SK-N-SH (cell line): ENCODE measurements around the gene MAPKAPK3. TPM values are rescaled to one million over a fixed set of nuclear protein-coding genes. Genes with fewer than 3 reads are reported as not detected.
A peak's percentile ranks its signal among the peaks of the same experiment; 100 is the strongest.

ENCODE experiments used
- CTCF ChIA-PET: fragments of 300-600, 350-600 bp; formaldehyde crosslinking; extraction: SDS; loops from one replicate; lab custom pipeline; 2021; lab: Yijun Ruan, JAX
- POLR2A ChIA-PET: fragments of 350-600 bp; sonication (Branson Sonifier 250); formaldehyde crosslinking; extraction: SDS; loops from one replicate; lab custom pipeline; 2020; ENCODE audit warnings: antibody characterized with exemption, inconsistent platforms; lab: Yijun Ruan, JAX
- DNase-seq: peaks from one replicate; pipeline ENCODE4 v3.0.0; 2012
- H2AFZ ChIP-seq: fragments of 200-600 bp; sonication (generic); 2 replicates; pipeline ENCODE4 v1.8.1; 2016; ENCODE audit warnings: antibody characterized with exemption, mild to moderate bottlenecking, low read depth
- H3F3A ChIP-seq: fragments of 200-600 bp; sonication (generic); replicated peaks from 2 replicates; pipeline ENCODE3; 2016; ENCODE audit warnings: antibody characterized with exemption, mild to moderate bottlenecking; ENCODE audit not compliant: insufficient read depth
- H3K27ac ChIP-seq, 2 experiments: fragments of 200-500 bp in 1 of 2; fragments of 200-600 bp in 1 of 2; sonication (Bioruptor generic) in 1 of 2; sonication (generic), shearing (Covaris generic) in 1 of 2; 2 replicates each; pipeline versions ENCODE4 v1.5.1 to v1.6.1; 2014 to 2016; ENCODE audit warnings: low read depth in 2 of 2, inconsistent platforms in 1 of 2, low read length in 1 of 2, mild to moderate bottlenecking in 1 of 2, mixed read lengths in 1 of 2
- H3K27me3 ChIP-seq: fragments of 200-600 bp; sonication (generic), shearing (Covaris generic); 2 replicates; pipeline ENCODE4 v1.6.1; 2016; ENCODE audit warnings: mixed run types; ENCODE audit not compliant: insufficient read depth
- H3K36me3 ChIP-seq, 2 experiments: fragments of 200-500 bp in 1 of 2; fragments of 200-600 bp in 1 of 2; sonication (Bioruptor generic) in 1 of 2; sonication (generic) in 1 of 2; replicated peaks in 1 of 2; 2 replicates each; pipeline versions ENCODE3 to v1.5.1; 2014 to 2016; ENCODE audit warnings: low read length in 1 of 2, mild to moderate bottlenecking in 1 of 2; ENCODE audit not compliant: insufficient read depth in 2 of 2, control insufficient read depth in 1 of 2
- H3K4me1 ChIP-seq, 2 experiments: fragments of 200-500 bp in 1 of 2; fragments of 200-600 bp in 1 of 2; sonication (Bioruptor generic) in 1 of 2; sonication (generic), shearing (Covaris generic) in 1 of 2; 2 replicates each; pipeline versions ENCODE4 v1.5.1 to v1.6.1; 2014 to 2016; ENCODE audit warnings: low read depth in 1 of 2, low read length in 1 of 2, mixed run types in 1 of 2; ENCODE audit not compliant: insufficient read depth in 2 of 2, control insufficient read depth in 1 of 2
- H3K4me2 ChIP-seq: fragments of 200-600 bp; sonication (generic), shearing (Covaris generic); 2 replicates; pipeline ENCODE4 v1.6.1; 2017; ENCODE audit warnings: mixed run types
- H3K4me3 ChIP-seq, 2 experiments: fragments of 200-500 bp in 1 of 2; fragments of 200-600 bp in 1 of 2; sonication (Bioruptor generic) in 1 of 2; sonication (generic), shearing (Covaris generic) in 1 of 2; 2 replicates each; pipeline versions ENCODE4 v1.5.1 to v1.8.1; 2014 to 2016; ENCODE audit warnings: low read depth in 2 of 2, inconsistent platforms in 1 of 2, low read length in 1 of 2, mild to moderate bottlenecking in 1 of 2, mixed read lengths in 1 of 2, moderate library complexity in 1 of 2
- H3K79me2 ChIP-seq: fragments of 200-600 bp; sonication (generic); 2 replicates; pipeline ENCODE4 v1.8.1; 2017; ENCODE audit warnings: mild to moderate bottlenecking; ENCODE audit not compliant: insufficient read depth
- H3K9ac ChIP-seq: fragments of 200-600 bp; sonication (generic); 2 replicates; pipeline ENCODE4 v1.6.1; 2017; ENCODE audit warnings: mixed run types
- H3K9me2 ChIP-seq: fragments of 200-600 bp; sonication (generic); 2 replicates; pipeline ENCODE4 v1.6.1; 2017; ENCODE audit warnings: mixed run types
- H3K9me3 ChIP-seq: fragments of 200-600 bp; sonication (generic); 2 replicates; pipeline ENCODE4 v1.6.1; 2017; ENCODE audit warnings: mixed run types, mild to moderate bottlenecking, moderate library complexity
- H4K20me1 ChIP-seq: fragments of 200-600 bp; sonication (generic); 2 replicates; pipeline ENCODE4 v1.6.1; 2017; ENCODE audit warnings: mild to moderate bottlenecking, mixed run types; ENCODE audit not compliant: insufficient read depth
- ELF1 ChIP-seq: IDR thresholded peaks from 2 replicates; pipeline ENCODE4 v1.4.0; 2012
- EZH2phosphoT487 ChIP-seq: fragments of 200-600 bp; sonication (generic); IDR thresholded peaks from 2 replicates; pipeline ENCODE4 v1.6.1; 2017; ENCODE audit warnings: low read depth, mixed run types, mild to moderate bottlenecking, antibody characterized with exemption, moderate library complexity, borderline replicate concordance
- FOXJ3 ChIP-seq: sonication (generic); formaldehyde crosslinking; IDR thresholded peaks from 2 replicates; pipeline ENCODE4 v1.5.1; 2020; ENCODE audit warnings: mild to moderate bottlenecking, missing genetic modification reagents
- FOXM1 ChIP-seq: IDR thresholded peaks from 2 replicates; pipeline ENCODE4 v1.4.0; 2012; ENCODE audit warnings: low read depth, mild to moderate bottlenecking
- GABPA ChIP-seq: IDR thresholded peaks from 2 replicates; pipeline ENCODE4 v1.4.0; 2012; ENCODE audit warnings: low read depth, mild to moderate bottlenecking
- JUND ChIP-seq: IDR thresholded peaks from 2 replicates; pipeline ENCODE4 v1.4.0; 2012
- MEF2A ChIP-seq: IDR thresholded peaks from 2 replicates; pipeline ENCODE4 v1.4.0; 2012; ENCODE audit warnings: low read depth, borderline replicate concordance
- NFIC ChIP-seq: IDR thresholded peaks from 2 replicates; pipeline ENCODE4 v1.4.0; 2012; ENCODE audit warnings: borderline replicate concordance
- NRF1 ChIP-seq: IDR thresholded peaks from 2 replicates; pipeline ENCODE4 v1.6.1; 2012; ENCODE audit warnings: low read depth, mild to moderate bottlenecking, low read length
- POLR2AphosphoS5 ChIP-seq: IDR thresholded peaks from 2 replicates; pipeline ENCODE4 v1.6.1; 2012; ENCODE audit warnings: low read depth, low read length
- SIN3A ChIP-seq: IDR thresholded peaks from 2 replicates; pipeline ENCODE4 v1.6.1; 2012; ENCODE audit warnings: low read depth, mild to moderate bottlenecking, low read length, moderate library complexity, borderline replicate concordance
- TAF1 ChIP-seq: IDR thresholded peaks from 2 replicates; pipeline ENCODE4 v1.6.1; 2012; ENCODE audit warnings: low read depth, mild to moderate bottlenecking, low read length, moderate library complexity, borderline replicate concordance
- YY1 ChIP-seq: IDR thresholded peaks from 2 replicates; pipeline ENCODE4 v1.4.0; 2012; ENCODE audit warnings: low read depth, mild to moderate bottlenecking
- WGBS: methylation state at CpG from one replicate; pipeline ENCODE4 v1.1.6; 2017; ENCODE audit warnings: low lambda C conversion rate; 5-methylcytosine and 5-hydroxymethylcytosine counted together
- polyA plus RNA-seq, 3 experiments: library from polyadenylated mRNA; depleted of rRNA; stranded (reverse); fragments of >200 nt; gene quantifications; 2 replicates each; pipeline ENCODE4 v1.2.3, GENCODE V29; 2012
- TF ChIP-seq, protein P1 (sequence below): IDR thresholded peaks from 2 replicates; pipeline ENCODE4 v1.4.0; 2012; ENCODE audit warnings: low read depth
- TF ChIP-seq, protein P2 (sequence below): IDR thresholded peaks from 2 replicates; pipeline ENCODE4 v1.6.1; 2012; ENCODE audit warnings: mild to moderate bottlenecking, low read depth, low read length, moderate library complexity
- TF ChIP-seq, protein P3 (sequence below): IDR thresholded peaks from 2 replicates; pipeline ENCODE4 v1.4.0; 2012; ENCODE audit warnings: low read depth, borderline replicate concordance
- TF ChIP-seq, protein P4 (sequence below): fragments of 200-600 bp; sonication (generic); IDR thresholded peaks from 2 replicates; pipeline ENCODE4 v1.6.1; 2017; ENCODE audit warnings: antibody characterized with exemption, mild to moderate bottlenecking, moderate library complexity
- TF ChIP-seq, protein P5 (sequence below): fragments of 150-350 bp; IDR thresholded peaks from 2 replicates; pipeline ENCODE4 v1.6.1; 2017; ENCODE audit warnings: antibody characterized with exemption, low read length, low read depth, borderline replicate concordance

MAPKAPK3 gene
- polyA plus RNA-seq, 1 of the 3 experiments (the other 2 are of a cell fraction): 29.4 TPM

DNA sequence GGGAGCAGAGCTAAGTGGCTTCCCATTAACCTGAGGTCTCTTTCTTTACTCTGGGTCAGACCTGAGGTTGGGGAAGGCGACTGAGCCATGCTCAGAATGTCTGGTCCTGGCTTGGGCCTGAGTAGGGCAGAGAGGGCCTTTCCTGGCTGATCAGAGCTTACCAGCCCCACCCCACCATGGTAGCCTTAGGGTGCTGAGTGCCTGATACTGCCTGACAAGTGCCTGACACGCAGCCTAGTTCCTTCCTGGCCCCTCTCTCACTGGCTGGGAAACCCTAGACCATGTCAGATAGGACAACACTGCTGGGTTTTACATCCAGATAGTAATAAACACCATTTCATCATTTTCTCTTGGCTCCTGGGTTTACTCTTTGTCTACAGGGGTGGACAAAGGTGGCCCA, 32.0 kb downstream of the MAPKAPK3 start:
- Histone ChIP-seq H3K79me2 (no peaks in the 10 kb centered on the region), H3F3A (no peaks in the 10 kb centered on the region), H3K4me2 (no peak overlapping the region), H3K27me3 (no peaks in the 10 kb centered on the region), H3K4me3 (no peak overlapping the region), H3K9ac (no peak overlapping the region), H3K4me1 (peaks cover 0 to 26% of the 10 kb centered on the region in 2 experiments; a peak in 1 of 4 replicates), H3K9me3 (no peaks in the 10 kb centered on the region), H2AFZ (no peak overlapping the region), H4K20me1 (no peaks in the 10 kb centered on the region), H3K9me2 (no peaks in the 10 kb centered on the region), H3K36me3 (peaks cover 0 to 2% of the 10 kb centered on the region in 2 experiments), H3K27ac (peak overlapping the region in 1 of 2 experiments; percentile 22; a peak in 1 of 4 replicates)
- TF ChIP-seq SIN3A (no peak), JUND (no peak), EZH2phosphoT487 (no peak), NFIC (no peak), YY1 (no peak), NRF1 (no peak), FOXM1 (no peak), POLR2AphosphoS5 (no peak), MEF2A (no peak), FOXJ3 (no peak), GABPA (no peak), TAF1 (no peak), ELF1 (no peak)
- TF ChIP-seq, protein P1, sequence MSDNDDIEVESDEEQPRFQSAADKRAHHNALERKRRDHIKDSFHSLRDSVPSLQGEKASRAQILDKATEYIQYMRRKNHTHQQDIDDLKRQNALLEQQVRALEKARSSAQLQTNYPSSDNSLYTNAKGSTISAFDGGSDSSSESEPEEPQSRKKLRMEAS: no peak
- TF ChIP-seq, protein P2, sequence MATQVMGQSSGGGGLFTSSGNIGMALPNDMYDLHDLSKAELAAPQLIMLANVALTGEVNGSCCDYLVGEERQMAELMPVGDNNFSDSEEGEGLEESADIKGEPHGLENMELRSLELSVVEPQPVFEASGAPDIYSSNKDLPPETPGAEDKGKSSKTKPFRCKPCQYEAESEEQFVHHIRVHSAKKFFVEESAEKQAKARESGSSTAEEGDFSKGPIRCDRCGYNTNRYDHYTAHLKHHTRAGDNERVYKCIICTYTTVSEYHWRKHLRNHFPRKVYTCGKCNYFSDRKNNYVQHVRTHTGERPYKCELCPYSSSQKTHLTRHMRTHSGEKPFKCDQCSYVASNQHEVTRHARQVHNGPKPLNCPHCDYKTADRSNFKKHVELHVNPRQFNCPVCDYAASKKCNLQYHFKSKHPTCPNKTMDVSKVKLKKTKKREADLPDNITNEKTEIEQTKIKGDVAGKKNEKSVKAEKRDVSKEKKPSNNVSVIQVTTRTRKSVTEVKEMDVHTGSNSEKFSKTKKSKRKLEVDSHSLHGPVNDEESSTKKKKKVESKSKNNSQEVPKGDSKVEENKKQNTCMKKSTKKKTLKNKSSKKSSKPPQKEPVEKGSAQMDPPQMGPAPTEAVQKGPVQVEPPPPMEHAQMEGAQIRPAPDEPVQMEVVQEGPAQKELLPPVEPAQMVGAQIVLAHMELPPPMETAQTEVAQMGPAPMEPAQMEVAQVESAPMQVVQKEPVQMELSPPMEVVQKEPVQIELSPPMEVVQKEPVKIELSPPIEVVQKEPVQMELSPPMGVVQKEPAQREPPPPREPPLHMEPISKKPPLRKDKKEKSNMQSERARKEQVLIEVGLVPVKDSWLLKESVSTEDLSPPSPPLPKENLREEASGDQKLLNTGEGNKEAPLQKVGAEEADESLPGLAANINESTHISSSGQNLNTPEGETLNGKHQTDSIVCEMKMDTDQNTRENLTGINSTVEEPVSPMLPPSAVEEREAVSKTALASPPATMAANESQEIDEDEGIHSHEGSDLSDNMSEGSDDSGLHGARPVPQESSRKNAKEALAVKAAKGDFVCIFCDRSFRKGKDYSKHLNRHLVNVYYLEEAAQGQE: no peak
- TF ChIP-seq, protein P3, sequence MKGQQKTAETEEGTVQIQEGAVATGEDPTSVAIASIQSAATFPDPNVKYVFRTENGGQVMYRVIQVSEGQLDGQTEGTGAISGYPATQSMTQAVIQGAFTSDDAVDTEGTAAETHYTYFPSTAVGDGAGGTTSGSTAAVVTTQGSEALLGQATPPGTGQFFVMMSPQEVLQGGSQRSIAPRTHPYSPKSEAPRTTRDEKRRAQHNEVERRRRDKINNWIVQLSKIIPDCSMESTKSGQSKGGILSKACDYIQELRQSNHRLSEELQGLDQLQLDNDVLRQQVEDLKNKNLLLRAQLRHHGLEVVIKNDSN: no peak
- TF ChIP-seq, protein P4, sequence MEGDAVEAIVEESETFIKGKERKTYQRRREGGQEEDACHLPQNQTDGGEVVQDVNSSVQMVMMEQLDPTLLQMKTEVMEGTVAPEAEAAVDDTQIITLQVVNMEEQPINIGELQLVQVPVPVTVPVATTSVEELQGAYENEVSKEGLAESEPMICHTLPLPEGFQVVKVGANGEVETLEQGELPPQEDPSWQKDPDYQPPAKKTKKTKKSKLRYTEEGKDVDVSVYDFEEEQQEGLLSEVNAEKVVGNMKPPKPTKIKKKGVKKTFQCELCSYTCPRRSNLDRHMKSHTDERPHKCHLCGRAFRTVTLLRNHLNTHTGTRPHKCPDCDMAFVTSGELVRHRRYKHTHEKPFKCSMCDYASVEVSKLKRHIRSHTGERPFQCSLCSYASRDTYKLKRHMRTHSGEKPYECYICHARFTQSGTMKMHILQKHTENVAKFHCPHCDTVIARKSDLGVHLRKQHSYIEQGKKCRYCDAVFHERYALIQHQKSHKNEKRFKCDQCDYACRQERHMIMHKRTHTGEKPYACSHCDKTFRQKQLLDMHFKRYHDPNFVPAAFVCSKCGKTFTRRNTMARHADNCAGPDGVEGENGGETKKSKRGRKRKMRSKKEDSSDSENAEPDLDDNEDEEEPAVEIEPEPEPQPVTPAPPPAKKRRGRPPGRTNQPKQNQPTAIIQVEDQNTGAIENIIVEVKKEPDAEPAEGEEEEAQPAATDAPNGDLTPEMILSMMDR: no peak
- TF ChIP-seq, protein P5, sequence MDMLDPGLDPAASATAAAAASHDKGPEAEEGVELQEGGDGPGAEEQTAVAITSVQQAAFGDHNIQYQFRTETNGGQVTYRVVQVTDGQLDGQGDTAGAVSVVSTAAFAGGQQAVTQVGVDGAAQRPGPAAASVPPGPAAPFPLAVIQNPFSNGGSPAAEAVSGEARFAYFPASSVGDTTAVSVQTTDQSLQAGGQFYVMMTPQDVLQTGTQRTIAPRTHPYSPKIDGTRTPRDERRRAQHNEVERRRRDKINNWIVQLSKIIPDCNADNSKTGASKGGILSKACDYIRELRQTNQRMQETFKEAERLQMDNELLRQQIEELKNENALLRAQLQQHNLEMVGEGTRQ: no peak
- WGBS: 71% methylated on average over 1 of the region's 2 CpGs
- ChIA-PET POLR2A (no interaction called here), CTCF (interaction anchor here (0.7 to 13.2 kb wide), 7 partner anchors 8 to 741 kb away, joined by 3 to 171 read pairs (median 4); partner anchors contain the start of gene MAPKAPK3)
- DNase-seq: no peak
